DND-41 (cell line): Measurements from ENCODE around the gene FUCA1.

Source experiments
- CTCF ChIP-seq: IDR thresholded peaks from 2 replicates; pipeline ENCODE4 v1.5.1; 2012; ENCODE audit warnings: borderline replicate concordance, low read length, moderate library complexity, mild to moderate bottlenecking; ENCODE audit not compliant: poor library complexity, severe bottlenecking; ENCODE audit errors: extremely low read depth
- EZH2 ChIP-seq: IDR thresholded peaks from 3 replicates; pipeline ENCODE4 v1.6.1; 2012; ENCODE audit warnings: borderline replicate concordance, low read depth, mild to moderate bottlenecking, moderate library complexity, low read length, inconsistent platforms; ENCODE audit not compliant: severe bottlenecking

GRCh38 chr1:23867542-23867894 lies 572 bp downstream of the FUCA1 start:
- TF ChIP-seq CTCF (no peak), EZH2 (no peak)
